Non-pigmented ciliary epithelial cell (primary cell): ENCODE data around the gene KCTD7.
"Not testable (repeated sequence)": the region's sequence is repeated elsewhere in the genome, so short reads cannot be mapped to it uniquely, and the experiment has no call there.

Experiments used
- DNase-seq: peaks from one replicate; pipeline ENCODE4 v3.0.0-alpha.2; 2010; ENCODE audit warnings: low read depth

KCTD7 gene

DNA sequence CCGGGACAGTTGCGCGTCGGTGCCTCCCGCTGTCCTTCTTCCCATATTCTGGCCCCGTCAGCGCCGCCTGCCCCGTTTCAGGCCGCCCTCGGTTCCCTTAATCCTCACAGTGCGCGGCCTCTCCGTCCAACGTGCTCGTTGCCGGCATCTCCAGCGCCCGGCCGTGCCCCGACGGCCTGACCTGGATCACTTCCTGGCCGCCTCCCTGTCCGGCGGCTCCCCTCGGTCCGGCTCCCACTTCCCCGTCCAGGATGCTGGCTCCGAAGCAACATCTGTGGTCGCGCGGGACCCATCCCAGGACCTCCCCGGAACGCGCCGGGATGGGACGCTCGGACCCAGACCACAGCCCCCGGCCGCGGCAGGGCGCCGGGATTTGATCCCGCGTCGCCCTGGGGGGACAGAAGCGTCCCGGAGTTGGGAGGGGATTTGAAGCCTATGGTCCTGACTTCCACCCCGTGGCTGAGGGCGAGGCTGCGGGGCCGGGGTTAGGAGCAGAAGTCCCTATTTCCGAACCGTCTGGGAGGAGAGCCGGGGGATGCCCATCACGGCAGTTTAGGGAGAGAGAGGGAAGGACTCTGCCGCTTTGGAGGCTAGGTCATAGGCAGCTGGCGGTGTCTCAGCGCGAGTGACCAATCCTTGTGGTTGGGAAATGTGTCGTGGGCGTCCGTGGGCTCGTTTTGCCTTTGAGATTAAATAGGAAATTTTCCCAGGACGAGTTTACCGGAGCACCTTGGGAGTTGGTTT lies 53.8 kb downstream of the KCTD7 start:
- no peak for DNase-seq

DNA sequence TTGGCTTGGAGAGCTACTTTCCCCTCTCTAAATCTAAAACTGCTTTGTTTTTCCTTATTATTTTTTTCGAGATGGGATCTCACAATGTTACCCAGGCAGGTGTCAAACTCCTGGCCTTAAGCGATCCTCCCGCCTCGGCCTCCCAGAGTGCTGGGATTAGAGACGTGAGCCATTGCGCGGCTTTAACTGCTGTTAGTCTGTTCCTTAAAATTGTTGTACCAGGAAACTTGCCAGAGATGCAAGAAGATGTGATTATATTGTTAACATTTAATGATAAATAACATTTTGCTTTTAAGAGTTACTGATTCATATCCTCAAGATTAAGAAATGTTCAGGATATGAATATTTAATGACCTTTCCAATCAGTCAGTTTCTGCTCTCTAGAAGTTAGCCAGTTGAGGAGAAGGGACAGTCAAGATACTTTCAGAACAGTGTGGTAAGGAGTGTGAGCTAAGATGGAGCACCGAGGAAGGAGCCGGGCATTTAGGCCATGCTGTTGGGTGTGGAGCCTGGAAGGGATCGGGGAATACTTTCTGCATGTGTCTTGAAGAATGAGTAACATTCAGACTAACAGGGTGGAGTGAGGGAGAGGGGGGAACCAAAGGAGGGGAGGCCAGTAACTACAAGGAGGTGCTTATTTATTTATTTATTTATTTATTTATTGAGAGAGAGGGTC lies 54.6 kb downstream of the KCTD7 start:
- not testable (repeated sequence) for DNase-seq

DNA sequence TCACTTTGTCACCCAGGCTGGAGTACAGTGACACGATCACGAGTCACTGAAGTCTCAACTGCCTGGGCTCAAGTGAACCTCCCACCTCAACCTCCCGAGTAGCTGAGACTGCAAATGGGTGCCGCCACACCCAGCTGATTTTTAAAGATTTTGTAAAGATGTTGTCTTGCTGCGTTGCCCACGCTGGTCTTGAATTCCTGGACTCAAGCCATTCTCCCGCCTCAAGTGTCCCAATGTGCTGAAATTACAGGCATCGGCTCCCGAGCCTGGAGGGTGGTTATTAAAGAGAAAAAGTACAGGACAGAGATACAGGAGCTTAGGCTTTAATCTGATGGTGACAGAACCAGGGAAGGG lies 55.1 kb downstream of the KCTD7 start:
- DNase-seq: no peak

DNA sequence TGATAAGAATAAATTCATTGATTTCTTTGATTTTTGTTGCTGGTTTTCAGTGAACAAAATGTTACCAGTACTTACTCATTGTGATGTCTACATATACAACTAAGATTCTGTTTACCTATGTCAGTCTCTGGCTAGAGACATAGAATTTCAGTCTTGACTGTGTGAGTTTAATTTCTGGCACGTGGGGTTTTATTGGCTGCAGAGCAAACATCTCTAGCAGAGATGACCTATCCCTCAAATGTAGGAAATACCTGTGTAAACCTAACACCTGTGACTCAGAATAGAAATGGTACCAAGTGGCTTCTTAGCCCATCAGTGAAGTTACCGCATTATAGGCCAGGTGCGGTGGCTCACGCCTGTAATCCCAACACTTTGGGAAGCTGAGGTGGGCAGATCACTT lies 57.0 kb downstream of the KCTD7 start:
- DNase-seq: not testable (repeated sequence)

DNA sequence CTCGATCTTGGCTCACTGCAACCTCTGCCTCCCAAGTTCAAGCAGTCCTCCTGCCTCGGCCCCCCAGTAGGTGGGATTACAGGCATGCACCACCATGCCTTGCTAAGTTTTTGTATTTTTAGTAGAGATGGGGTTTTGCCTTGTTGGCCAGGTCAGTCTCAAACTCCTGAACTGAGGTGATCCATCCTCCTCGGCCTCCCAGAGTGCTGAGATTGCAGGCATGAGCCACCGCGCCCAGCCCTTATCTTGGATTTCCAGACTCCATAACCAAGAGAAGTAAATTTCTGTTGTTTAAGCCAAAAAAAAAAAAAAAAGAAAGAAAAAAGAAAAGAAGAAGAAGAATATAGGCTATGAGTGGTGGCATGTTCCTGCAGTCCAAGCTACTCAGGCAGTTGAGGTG lies 58.5 kb downstream of the KCTD7 start:
- no peak for DNase-seq

DNA sequence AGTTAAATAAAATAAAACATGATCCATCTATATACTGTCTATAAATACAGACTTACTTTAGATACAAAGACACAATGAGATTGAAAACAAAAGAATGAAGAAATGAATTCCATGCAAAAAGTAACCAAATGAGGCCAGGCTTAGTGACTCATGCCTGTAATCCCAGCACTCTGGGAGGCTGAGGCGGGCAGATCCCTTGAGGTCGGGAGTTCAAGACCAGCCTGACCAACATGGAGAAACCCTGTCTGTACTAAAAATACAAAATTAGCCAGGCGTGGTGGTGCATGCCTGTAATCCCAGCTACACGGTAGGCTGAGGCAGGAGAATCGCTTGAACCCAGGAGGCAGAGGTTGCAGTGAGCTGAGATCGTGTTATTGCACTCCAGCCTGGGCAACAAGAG lies 59.0 kb downstream of the KCTD7 start:
- not testable (repeated sequence) for DNase-seq

DNA sequence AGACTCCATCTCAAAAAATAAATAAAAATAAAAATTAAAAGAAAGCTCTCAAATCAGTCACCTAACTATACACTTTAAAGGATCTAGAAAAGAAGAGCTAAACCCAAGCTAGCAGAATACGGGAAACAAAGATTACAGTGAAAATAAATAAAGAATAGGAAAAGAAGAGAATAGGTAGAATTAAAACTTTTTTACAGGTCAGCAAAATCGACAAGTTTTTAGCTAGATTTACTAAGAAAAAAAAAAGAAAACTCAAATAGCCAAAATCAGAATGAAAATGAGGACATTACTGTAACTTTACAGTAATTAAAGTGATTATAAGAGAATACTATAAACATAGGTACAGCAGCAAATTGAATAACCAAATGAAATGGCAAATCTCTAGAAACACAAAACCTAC lies 60.4 kb downstream of the KCTD7 start:
- DNase-seq: no peak

DNA sequence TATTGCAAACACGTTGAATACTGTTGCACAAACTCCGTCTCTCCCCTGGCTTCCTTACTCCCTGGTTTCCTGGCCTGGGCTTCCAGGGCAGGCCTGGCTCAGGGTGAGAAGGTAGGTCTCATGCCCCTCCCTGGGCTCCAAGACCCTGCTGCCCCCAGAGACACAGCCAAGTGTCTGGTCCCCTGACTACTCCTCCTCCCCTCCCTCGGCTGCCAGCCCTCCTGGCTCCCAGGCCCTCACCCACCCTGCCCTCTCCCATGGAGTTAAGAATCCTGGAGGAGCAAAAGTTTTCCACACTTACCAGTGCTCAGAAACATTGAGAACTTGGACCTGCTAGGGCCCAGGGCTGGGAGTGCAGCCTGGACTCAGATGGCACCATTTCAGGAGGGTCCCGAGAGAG lies 64.7 kb downstream of the KCTD7 start:
- no peak for DNase-seq
